ENCODE data around the gene KIAA0513.
"Not testable (repeated sequence)": the region's sequence is repeated elsewhere in the genome, so short reads cannot be mapped to it uniquely, and the experiment has no call there.

KIAA0513 gene

DNA sequence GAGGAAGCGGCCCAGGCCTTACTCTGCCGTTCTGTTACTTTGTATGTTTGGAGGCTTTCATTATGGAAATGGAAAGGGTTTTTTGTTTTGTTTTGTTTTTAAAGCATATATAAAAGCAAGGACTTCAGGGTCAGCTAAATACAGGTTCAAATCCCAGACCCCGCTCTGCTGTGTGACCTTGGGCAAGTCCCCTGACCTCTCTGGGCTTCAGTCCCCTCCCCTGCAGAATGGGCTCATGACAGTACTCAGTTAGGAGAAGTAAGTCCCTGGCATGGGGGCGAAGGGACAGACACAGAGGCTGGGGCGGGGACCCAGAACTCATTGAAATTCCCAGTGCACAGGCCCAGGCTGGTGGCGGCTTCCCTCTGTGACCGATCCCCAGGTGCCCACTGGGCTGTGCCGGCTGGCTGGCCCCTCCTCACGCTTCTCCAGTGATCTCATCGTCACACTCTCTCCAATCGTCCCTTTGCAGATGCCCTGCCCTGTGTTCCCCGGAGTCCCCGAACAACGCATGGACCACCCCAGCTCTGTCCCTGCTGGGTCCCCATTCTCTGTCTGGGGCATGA is 85.7 kb downstream of the KIAA0513 start:
- DNase-seq (ENCODE audit: low read depth), result no peak

GRCh38 chr16:85113913-85114312 is 86.3 kb downstream of the KIAA0513 start:
- no peak for DNase-seq (ENCODE audit: low read depth)

DNA sequence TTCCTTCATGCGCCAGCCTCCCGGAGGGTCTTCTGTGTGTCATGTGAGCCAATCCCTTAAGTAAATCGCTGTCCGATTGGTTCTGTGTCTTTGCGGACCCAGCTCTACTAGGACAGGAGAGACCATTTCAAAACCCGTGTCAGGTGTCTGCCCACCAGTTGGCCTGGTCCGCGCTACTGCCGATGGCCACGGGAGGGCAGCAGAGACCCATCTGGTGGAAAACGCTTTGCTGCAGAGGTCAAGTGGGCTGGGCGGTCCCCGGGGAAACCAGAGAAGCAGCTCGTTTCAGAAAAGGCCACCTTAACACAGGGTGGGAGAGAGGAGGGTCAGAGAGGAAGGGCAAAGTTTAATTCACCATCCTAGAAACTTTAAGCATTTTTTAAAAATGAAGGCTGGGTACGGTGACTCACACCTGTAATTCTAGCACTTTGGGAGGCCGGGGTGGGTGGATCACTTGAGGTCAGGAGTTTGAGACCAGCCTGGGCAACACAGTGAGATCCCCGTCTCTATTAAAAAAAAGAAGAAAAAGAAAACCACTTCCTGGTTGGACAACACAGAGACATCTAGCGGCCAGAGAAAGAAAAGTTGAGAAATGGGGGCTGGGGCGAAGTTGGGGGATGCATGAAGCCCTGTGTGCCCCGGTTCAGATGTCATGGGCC is 87.4 kb downstream of the KIAA0513 start:
- peak; percentile 20 for DNase-seq (ENCODE audit: low read depth)

- no peak for DNase-seq (ENCODE audit: low read depth)
Observed at GRCh38 chr16:85117418-85117817, 89.8 kb downstream of the KIAA0513 start.

- DNase-seq (ENCODE audit: low read depth), result no peak
Observed at GRCh38 chr16:85120006-85120340, 92.4 kb downstream of the KIAA0513 start.

- not testable (repeated sequence) for DNase-seq (ENCODE audit: low read depth)
Observed at GRCh38 chr16:85123441-85123840, 95.8 kb downstream of the KIAA0513 start.

DNA sequence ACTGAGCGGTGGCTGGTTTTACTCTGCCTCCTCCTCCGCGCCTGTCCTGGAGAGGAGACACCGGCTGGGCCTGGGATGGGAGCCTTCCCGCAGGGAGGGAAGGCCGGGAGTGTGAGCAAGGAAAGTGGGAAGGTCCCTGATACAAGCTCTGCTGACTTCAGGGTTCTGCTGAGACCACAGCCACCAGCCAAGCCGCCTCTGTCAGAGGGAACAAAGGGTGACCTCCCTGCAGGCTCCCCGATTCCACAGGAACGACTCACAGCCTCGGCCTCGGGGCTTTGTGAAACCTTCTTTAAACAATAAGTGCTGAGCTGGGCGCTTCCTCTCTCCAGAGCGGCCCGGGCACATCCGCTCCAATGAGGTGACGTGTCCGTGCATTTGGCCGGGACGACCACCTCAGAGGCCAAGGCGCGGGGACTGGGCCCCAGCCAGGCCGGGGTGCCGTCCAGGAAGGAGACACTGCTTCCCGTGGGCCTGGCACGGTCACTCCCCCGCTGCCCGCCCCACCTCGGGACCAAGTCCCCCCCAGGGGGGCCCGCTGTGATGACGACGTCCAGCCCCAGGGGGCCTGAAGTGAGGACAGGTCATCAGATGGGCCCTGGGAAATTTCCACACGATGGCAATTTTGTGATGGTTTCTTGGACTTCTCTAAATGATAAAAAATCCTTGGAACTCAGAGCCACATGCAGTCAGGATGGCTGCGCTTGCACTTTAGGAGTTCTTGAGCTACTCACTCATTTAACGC is 96.5 kb downstream of the KIAA0513 start:
- peak; percentile 30 for DNase-seq (ENCODE audit: low read depth)

GRCh38 chr16:85124636-85125346 is 97.2 kb downstream of the KIAA0513 start:
- DNase-seq (ENCODE audit: low read depth), result no peak

GRCh38 chr16:85125570-85126393 is 98.2 kb downstream of the KIAA0513 start:
- DNase-seq (ENCODE audit: low read depth), result no peak

DNA sequence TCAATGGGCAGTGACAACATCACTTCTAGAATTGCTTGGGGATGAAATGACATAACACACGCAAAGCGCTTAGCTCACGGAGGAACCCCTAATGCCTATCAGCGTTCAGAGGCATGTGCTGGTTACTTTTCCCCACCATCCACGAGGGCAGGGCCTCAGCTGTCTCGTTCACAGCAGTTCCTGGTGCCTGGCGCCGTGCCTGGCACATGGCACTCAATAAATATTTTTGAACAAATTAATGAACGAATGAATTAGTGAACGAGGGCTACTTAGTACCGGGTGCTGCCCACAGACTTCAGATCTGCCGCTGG is 98.8 kb downstream of the KIAA0513 start:
- no peak for DNase-seq (ENCODE audit: low read depth)

- no peak for DNase-seq (ENCODE audit: low read depth)
Observed at GRCh38 chr16:85126705-85127378, 99.2 kb downstream of the KIAA0513 start.

DNA sequence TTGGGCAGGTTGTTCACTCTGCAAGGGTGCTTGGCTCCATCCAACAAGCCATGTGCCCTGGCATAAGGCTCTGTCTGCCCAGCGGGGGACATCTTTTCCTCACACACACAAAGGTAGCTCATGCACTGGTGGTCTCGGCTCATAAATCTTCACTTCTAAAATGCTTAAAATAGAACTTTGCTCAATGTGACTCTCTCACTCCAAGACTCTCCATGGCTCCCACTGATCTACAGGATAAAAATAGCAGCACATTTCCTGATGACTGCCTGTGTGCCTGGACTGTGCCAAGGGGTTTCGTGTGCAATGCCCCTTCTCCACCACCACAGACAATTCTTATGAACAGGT is 99.8 kb downstream of the KIAA0513 start:
- DNase-seq (ENCODE audit: low read depth), result no peak

DNA sequence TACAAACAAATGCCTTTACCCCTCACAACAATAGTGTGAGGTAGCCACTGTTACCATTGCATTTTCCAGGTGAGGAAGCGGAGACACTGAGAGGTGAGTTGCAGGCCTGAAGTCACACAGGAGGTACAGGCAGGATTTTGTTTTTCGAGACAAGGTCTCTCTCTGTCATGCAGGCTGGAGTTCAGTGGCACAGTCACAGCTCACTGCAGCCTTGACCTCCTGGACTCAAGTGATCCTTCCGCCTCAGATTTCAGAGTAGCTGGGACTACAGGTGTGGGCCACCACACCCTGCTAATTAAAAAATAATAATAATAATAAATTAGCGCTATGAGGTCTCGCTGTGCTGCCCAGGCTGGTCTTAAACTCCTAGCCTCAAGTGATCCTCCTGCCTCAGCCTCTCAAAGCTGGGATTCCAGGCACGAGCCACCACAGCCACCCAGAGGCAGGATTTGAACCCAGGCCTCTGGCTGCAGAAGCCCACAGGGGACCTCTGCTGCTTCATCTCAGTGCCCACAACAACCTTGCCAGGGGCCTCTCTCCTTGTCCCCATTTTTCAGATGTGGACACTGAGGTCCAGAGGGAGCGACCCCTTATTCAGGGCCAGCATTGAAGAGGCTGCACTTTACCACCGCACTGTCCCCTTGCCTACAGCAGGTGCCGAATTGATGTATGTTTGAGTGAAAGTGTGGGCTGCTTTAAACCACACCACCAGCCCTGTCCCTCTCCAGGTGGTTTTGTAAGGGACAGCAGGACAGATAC is 100.7 kb downstream of the KIAA0513 start:
- DNase-seq (ENCODE audit: low read depth), result no peak

GRCh38 chr16:85129876-85130704 is 102.5 kb downstream of the KIAA0513 start:
- no peak for DNase-seq (ENCODE audit: low read depth)

DNA sequence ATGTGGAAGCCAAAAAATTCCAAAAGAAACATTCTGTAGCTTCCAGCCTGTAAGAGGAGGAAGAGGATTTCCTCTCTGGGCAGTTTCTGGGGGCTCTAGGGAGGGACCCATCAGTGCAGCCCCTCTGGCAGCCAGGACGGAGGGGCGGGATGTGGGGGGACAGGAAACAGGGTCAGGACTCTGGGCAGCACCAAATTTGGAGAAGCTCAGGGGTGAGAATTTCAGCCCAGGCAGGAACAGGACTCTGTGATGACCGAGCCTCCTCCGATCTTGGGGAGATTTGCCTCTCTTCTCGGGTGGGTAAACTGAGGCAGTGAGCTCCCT is 103.1 kb downstream of the KIAA0513 start:
- DNase-seq (ENCODE audit: low read depth), result no peak

GRCh38 chr16:85132456-85133289 is 105.1 kb downstream of the KIAA0513 start:
- DNase-seq (ENCODE audit: low read depth), result no peak

GRCh38 chr16:85133290-85133599 is 105.7 kb downstream of the KIAA0513 start:
- no peak for DNase-seq (ENCODE audit: low read depth)

- DNase-seq (ENCODE audit: low read depth), result no peak
Observed at GRCh38 chr16:85134076-85134788, 106.6 kb downstream of the KIAA0513 start.

- DNase-seq (ENCODE audit: low read depth), result no peak
Observed at GRCh38 chr16:85134789-85135142, 107.2 kb downstream of the KIAA0513 start.

All from HS-5 (cell line).